ENCODE measurements around the gene SCNN1G. TPM values are rescaled to one million over a fixed set of nuclear protein-coding genes. Genes with fewer than 3 reads are reported as not detected.
"Not testable (repeated sequence)": the region's sequence is repeated elsewhere in the genome, so short reads cannot be mapped to it uniquely, and the experiment has no call there.

The SCNN1G gene, protein sequence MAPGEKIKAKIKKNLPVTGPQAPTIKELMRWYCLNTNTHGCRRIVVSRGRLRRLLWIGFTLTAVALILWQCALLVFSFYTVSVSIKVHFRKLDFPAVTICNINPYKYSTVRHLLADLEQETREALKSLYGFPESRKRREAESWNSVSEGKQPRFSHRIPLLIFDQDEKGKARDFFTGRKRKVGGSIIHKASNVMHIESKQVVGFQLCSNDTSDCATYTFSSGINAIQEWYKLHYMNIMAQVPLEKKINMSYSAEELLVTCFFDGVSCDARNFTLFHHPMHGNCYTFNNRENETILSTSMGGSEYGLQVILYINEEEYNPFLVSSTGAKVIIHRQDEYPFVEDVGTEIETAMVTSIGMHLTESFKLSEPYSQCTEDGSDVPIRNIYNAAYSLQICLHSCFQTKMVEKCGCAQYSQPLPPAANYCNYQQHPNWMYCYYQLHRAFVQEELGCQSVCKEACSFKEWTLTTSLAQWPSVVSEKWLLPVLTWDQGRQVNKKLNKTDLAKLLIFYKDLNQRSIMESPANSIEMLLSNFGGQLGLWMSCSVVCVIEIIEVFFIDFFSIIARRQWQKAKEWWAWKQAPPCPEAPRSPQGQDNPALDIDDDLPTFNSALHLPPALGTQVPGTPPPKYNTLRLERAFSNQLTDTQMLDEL
- total RNA-seq, result not detected

DNA sequence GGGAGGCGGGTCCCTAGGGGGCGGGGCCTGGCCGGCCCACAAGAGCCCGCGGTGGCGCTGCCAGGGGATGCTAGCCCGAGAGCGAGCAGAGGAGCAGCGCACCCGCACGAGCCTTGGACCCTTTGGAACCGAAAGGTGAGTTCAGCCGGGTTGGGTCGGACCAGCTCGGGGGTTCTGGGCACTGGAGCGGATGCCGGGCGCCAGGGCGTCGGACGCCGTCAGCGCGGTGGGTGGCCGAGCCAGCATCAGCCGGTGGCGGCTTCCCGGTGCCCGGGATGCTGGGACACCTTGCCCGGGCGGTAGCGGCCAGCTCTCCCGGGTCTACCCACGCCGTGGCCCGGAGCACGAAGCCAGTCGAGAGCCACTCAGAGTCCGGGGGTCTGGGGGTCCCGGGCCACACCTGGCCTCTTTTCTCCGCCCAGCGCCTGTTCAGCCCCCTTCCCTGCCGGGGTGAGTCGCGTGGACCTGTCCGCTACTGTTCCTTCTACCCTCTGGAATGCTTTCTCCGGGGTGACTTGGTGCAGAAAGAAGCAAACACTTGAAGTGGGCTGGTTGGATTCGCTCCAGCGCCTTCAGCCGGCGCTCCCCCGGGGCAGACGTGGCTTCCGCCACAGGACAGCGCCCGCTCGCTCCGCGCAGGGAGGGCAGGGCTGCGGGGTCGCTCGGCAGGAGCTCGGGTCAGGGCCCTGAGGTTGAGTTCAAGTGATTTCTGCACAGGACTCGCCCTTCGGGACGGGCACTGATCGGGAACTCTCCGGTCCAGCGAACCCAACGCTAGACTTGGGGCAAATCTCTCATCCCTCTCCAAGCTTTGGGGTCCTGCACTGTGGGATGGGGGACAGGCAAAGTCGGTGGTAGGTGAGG is at the start of gene SCNN1G:
SCNN1G (plus strand) TSS at position 67 of the 864 bp plus-strand sequence. CDS start 3,527 bp downstream, outside the sequence.
- Mint-ChIP-seq H3K27me3 (peaks cover 60% of the 10 kb centered on the region), H3K36me3 (no peaks in the 10 kb centered on the region), H3K9me3 (no peaks in the 10 kb centered on the region), H3K4me3 (peak within 1 kb of the TSS; percentile 45), H3K4me1 (peaks cover 3% of the 10 kb centered on the region), H3K27ac (no peak within 1 kb of the TSS)
- POLR2A ChIA-PET, result no interaction called here
- peak; percentile 10 for ATAC-seq (ENCODE audit: low read depth)
- DNase-seq, result no peak

- POLR2A ChIA-PET, result no interaction called here
- no peak for DNase-seq
- no peak for ATAC-seq (ENCODE audit: low read depth)
- Mint-ChIP-seq H3K27me3 (peaks cover 5% of the 10 kb centered on the region), H3K4me1 (peaks cover 5% of the 10 kb centered on the region), H3K27ac (no peak overlapping the region), H3K36me3 (peaks cover 20% of the 10 kb centered on the region), H3K9me3 (peaks cover 16% of the 10 kb centered on the region), H3K4me3 (no peak overlapping the region)
Observed at GRCh38 chr16:23132775-23133463, 49.6 kb upstream of the SCNN1G start.

DNA sequence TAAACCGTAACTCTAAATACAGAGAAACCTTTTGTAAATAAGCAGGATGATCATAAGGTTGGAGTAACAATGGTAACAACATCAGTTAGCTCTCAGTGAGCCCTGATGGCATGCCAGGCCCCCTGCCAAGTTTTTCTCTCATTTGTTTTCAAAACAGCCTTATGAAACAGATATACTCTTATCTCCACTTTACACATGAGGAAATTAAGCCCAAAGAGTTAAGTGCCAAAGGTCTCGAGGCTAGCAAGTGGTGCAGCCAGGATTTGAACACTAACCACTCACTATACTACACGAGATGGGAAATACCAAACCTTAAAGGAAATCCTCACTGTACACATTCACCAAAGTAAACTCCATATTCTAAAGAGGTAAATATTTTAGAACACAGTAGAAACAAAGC is 48.3 kb upstream of the SCNN1G start:
- Mint-ChIP-seq H3K27ac (no peak overlapping the region), H3K36me3 (peaks cover 30% of the 10 kb centered on the region), H3K4me1 (peaks cover 5% of the 10 kb centered on the region), H3K27me3 (peaks cover 2% of the 10 kb centered on the region), H3K4me3 (no peak overlapping the region), H3K9me3 (peaks cover 21% of the 10 kb centered on the region)
- ATAC-seq (ENCODE audit: low read depth) (no peak), DNase-seq (no peak)
- POLR2A ChIA-PET, result no interaction called here

- Mint-ChIP-seq H3K36me3 (peaks cover 30% of the 10 kb centered on the region), H3K4me3 (no peak overlapping the region), H3K27ac (no peak overlapping the region), H3K9me3 (peaks cover 21% of the 10 kb centered on the region), H3K27me3 (peaks cover 2% of the 10 kb centered on the region), H3K4me1 (peaks cover 4% of the 10 kb centered on the region)
- ATAC-seq (ENCODE audit: low read depth), result no peak
- POLR2A ChIA-PET, result no interaction called here
- no peak for DNase-seq
Observed at GRCh38 chr16:23137256-23137655, 45.3 kb upstream of the SCNN1G start.

- H3K4me3 Mint-ChIP-seq, result no peak overlapping the region
- DNase-seq (no peak), ATAC-seq (ENCODE audit: low read depth) (no peak)
- peaks cover 6% of the 10 kb centered on the region for H3K4me1 Mint-ChIP-seq
- no peak overlapping the region for H3K27ac Mint-ChIP-seq
- peaks cover 2% of the 10 kb centered on the region for H3K27me3 Mint-ChIP-seq
- H3K36me3 Mint-ChIP-seq, result peaks cover 27% of the 10 kb centered on the region
- H3K9me3 Mint-ChIP-seq, result peaks cover 21% of the 10 kb centered on the region
- POLR2A ChIA-PET, result no interaction called here
Observed at GRCh38 chr16:23137818-23138217, 44.7 kb upstream of the SCNN1G start.

DNA sequence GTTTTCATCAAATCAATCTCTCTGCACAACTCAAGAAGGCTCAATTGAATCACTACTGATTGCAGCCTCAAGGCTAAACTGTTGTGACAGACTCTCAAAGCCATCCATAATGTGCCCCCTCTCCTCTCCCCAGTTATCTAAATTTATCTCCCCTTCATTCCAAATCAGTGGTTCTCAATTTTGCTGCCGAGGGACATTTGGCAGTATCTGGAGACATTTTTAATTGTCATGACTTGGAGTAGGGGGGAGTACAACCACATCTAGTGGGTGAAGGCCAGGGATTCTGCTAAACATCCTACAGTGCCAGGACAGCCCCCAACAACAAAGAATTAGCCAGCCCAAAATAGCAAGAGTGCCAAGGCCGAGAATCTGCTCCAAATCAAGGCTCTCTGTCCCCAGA is 42.4 kb upstream of the SCNN1G start:
- ATAC-seq (ENCODE audit: low read depth) (no peak), DNase-seq (no peak)
- H3K27me3 Mint-ChIP-seq, result no peaks in the 10 kb centered on the region
- no peak overlapping the region for H3K27ac Mint-ChIP-seq
- POLR2A ChIA-PET, result no interaction called here
- peaks cover 19% of the 10 kb centered on the region for H3K9me3 Mint-ChIP-seq
- no peak overlapping the region for H3K4me3 Mint-ChIP-seq
- peaks cover 12% of the 10 kb centered on the region for H3K4me1 Mint-ChIP-seq
- H3K36me3 Mint-ChIP-seq, result peaks cover 23% of the 10 kb centered on the region

GRCh38 chr16:23141033-23141432 is 41.5 kb upstream of the SCNN1G start:
- DNase-seq, result no peak

GRCh38 chr16:23141500-23141899 is 41.0 kb upstream of the SCNN1G start:
- ATAC-seq (ENCODE audit: low read depth), result no peak
- POLR2A ChIA-PET, result no interaction called here
- H3K4me1 Mint-ChIP-seq, result peaks cover 16% of the 10 kb centered on the region

More at GRCh38 chr16:23141033-23141432, 41.5 kb upstream of the SCNN1G start:
- H3K27me3 Mint-ChIP-seq, result no peaks in the 10 kb centered on the region
- no peak overlapping the region for H3K4me3 Mint-ChIP-seq
- peaks cover 16% of the 10 kb centered on the region for H3K4me1 Mint-ChIP-seq
- POLR2A ChIA-PET, result no interaction called here
- peaks cover 19% of the 10 kb centered on the region for H3K36me3 Mint-ChIP-seq
- H3K27ac Mint-ChIP-seq, result no peak overlapping the region
- H3K9me3 Mint-ChIP-seq, result peaks cover 15% of the 10 kb centered on the region
- ATAC-seq (ENCODE audit: low read depth), result no peak

GRCh38 chr16:23141959-23142740 is 40.4 kb upstream of the SCNN1G start:
- Mint-ChIP-seq H3K4me3 (no peak overlapping the region), H3K27me3 (no peaks in the 10 kb centered on the region), H3K4me1 (peaks cover 16% of the 10 kb centered on the region), H3K9me3 (peaks cover 9% of the 10 kb centered on the region), H3K36me3 (peaks cover 14% of the 10 kb centered on the region), H3K27ac (no peak overlapping the region)
- DNase-seq (no peak), ATAC-seq (ENCODE audit: low read depth) (no peak)
- POLR2A ChIA-PET, result no interaction called here

More at GRCh38 chr16:23141500-23141899, 41.0 kb upstream of the SCNN1G start:
- DNase-seq, result no peak
- H3K27me3 Mint-ChIP-seq, result no peaks in the 10 kb centered on the region
- no peak overlapping the region for H3K27ac Mint-ChIP-seq
- peaks cover 17% of the 10 kb centered on the region for H3K36me3 Mint-ChIP-seq
- peaks cover 13% of the 10 kb centered on the region for H3K9me3 Mint-ChIP-seq
- H3K4me3 Mint-ChIP-seq, result no peak overlapping the region

DNA sequence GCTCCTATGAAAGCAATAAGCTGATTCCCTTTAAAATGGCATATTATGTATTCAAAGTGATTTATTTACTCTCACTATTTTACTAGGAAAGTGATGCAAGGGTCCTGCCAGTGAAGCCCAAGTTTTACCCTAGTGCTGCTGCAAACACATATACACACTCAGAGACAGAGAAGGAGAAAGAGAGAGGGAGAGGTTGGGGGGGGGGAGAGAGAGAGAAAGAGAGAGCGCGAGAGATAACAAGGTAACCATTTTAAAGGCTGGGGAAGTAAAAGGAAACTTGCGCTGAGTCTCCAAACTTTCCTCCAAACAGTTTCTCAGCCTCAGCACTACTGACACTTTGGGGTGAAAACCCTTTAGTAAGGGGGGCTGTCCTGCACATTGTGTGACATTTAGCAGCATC is 39.2 kb upstream of the SCNN1G start:
- POLR2A ChIA-PET, result no interaction called here

GRCh38 chr16:23144393-23144792 is 38.2 kb upstream of the SCNN1G start:
- H3K36me3 Mint-ChIP-seq; H3K27ac Mint-ChIP-seq; H3K27me3 Mint-ChIP-seq; DNase-seq; H3K4me3 Mint-ChIP-seq; ATAC-seq (ENCODE audit: low read depth); H3K9me3 Mint-ChIP-seq: not testable (repeated sequence)
- POLR2A ChIA-PET, result interaction anchor here (0.6 kb wide), 1 partner anchor 21 kb away, joined by 3 read pairs; no protein-coding TSS in a partner anchor
- peaks cover 23% of the 10 kb centered on the region for H3K4me1 Mint-ChIP-seq

More for the DNA sequence above, 39.2 kb upstream of the SCNN1G start:
- DNase-seq (no peak), ATAC-seq (ENCODE audit: low read depth) (no peak)
- peaks cover 23% of the 10 kb centered on the region for H3K4me1 Mint-ChIP-seq
- H3K27me3 Mint-ChIP-seq, result no peaks in the 10 kb centered on the region
- H3K36me3 Mint-ChIP-seq, result peaks cover 6% of the 10 kb centered on the region
- H3K4me3 Mint-ChIP-seq, result no peak overlapping the region
- H3K9me3 Mint-ChIP-seq, result peaks cover 5% of the 10 kb centered on the region
- H3K27ac Mint-ChIP-seq, result no peak overlapping the region

GRCh38 chr16:23145186-23145585 is 37.4 kb upstream of the SCNN1G start:
- POLR2A ChIA-PET, result no interaction called here

More at GRCh38 chr16:23145186-23145585, 37.4 kb upstream of the SCNN1G start:
- ATAC-seq (ENCODE audit: low read depth), result no peak
- Mint-ChIP-seq H3K4me1 (peaks cover 28% of the 10 kb centered on the region), H3K9me3 (no peaks in the 10 kb centered on the region), H3K4me3 (no peak overlapping the region), H3K27me3 (no peaks in the 10 kb centered on the region), H3K36me3 (no peaks in the 10 kb centered on the region), H3K27ac (no peak overlapping the region)
- DNase-seq, result no peak
